Loucy (cell line): ENCODE results near the gene SLC22A14.
"Not testable (repeated sequence)": the region's sequence is repeated elsewhere in the genome, so short reads cannot be mapped to it uniquely, and the experiment has no call there.

Experiments used
- H2AFZ ChIP-seq: fragments of 200-600 bp; sonication (generic); 2 replicates; pipeline ENCODE4 v1.6.0; 2016; ENCODE audit warnings: antibody characterized with exemption, mild to moderate bottlenecking, low read length, moderate library complexity
- H3F3A ChIP-seq: fragments of 200-600 bp; 2 replicates; pipeline ENCODE4 v1.6.0; 2016; ENCODE audit warnings: antibody characterized with exemption, low read depth, mild to moderate bottlenecking
- H3K27me3 ChIP-seq: fragments of 200-600 bp; sonication (generic); 2 replicates; pipeline ENCODE4 v1.6.1; 2014; ENCODE audit warnings: low read length, mild to moderate bottlenecking; ENCODE audit not compliant: insufficient read depth, poor library complexity, severe bottlenecking
- H3K36me3 ChIP-seq: fragments of 200-600 bp; sonication (generic); 2 replicates; pipeline ENCODE4 v1.6.1; 2016; ENCODE audit warnings: low read length; ENCODE audit not compliant: insufficient read depth
- H3K4me1 ChIP-seq: fragments of 200-600 bp; sonication (generic); 2 replicates; pipeline ENCODE4 v1.5.1; 2014; ENCODE audit warnings: low read length, mild to moderate bottlenecking; ENCODE audit not compliant: insufficient read depth, poor library complexity, severe bottlenecking
- H3K4me2 ChIP-seq: fragments of 200-600 bp; sonication (generic); 2 replicates; pipeline ENCODE4 v1.6.0; 2014; ENCODE audit warnings: antibody characterized with exemption, low read length, low read depth, mild to moderate bottlenecking; ENCODE audit not compliant: poor library complexity, severe bottlenecking
- H3K4me3 ChIP-seq: fragments of 200-600 bp; sonication (generic); 2 replicates; pipeline ENCODE4 v1.5.1; 2014; ENCODE audit warnings: low read length, mild to moderate bottlenecking, mixed read lengths; ENCODE audit not compliant: poor library complexity, severe bottlenecking
- H3K79me2 ChIP-seq: fragments of 200-600 bp; sonication (generic); 2 replicates; pipeline ENCODE4 v1.6.1; 2014; ENCODE audit warnings: low read length; ENCODE audit not compliant: insufficient read depth
- H3K9ac ChIP-seq: fragments of 200-600 bp; sonication (generic); 2 replicates; pipeline ENCODE4 v1.6.0; 2014; ENCODE audit warnings: mild to moderate bottlenecking, low read depth, low read length, moderate library complexity; ENCODE audit not compliant: poor library complexity, severe bottlenecking
- H3K9me2 ChIP-seq: fragments of 200-600 bp; sonication (generic); replicated peaks from 2 replicates; pipeline ENCODE4 v1.6.1; 2016; ENCODE audit warnings: low read depth, low read length, mixed read lengths
- H3K9me3 ChIP-seq: fragments of 200-600 bp; sonication (generic); 2 replicates; pipeline ENCODE4 v1.6.1; 2014; ENCODE audit warnings: mild to moderate bottlenecking, antibody characterized with exemption, low read length, low read depth; ENCODE audit not compliant: insufficient read depth
- H4K20me1 ChIP-seq: fragments of 200-600 bp; sonication (generic); 2 replicates; pipeline ENCODE4 v1.6.0; 2014; ENCODE audit warnings: antibody characterized with exemption, low read length, mild to moderate bottlenecking; ENCODE audit not compliant: insufficient read depth, poor library complexity, severe bottlenecking
- CTCF ChIP-seq: fragments of 200-600 bp; sonication (generic); conservative IDR thresholded peaks from 2 replicates; pipeline ENCODE4 v1.5.1; 2014; ENCODE audit warnings: mild to moderate bottlenecking, antibody characterized with exemption, low read length
- EZH2phosphoT487 ChIP-seq: fragments of 200-600 bp; IDR thresholded peaks from 2 replicates; pipeline ENCODE4 v1.6.1; 2018; ENCODE audit warnings: antibody characterized with exemption, mild to moderate bottlenecking, moderate library complexity, borderline replicate concordance

The SLC22A14 gene

DNA sequence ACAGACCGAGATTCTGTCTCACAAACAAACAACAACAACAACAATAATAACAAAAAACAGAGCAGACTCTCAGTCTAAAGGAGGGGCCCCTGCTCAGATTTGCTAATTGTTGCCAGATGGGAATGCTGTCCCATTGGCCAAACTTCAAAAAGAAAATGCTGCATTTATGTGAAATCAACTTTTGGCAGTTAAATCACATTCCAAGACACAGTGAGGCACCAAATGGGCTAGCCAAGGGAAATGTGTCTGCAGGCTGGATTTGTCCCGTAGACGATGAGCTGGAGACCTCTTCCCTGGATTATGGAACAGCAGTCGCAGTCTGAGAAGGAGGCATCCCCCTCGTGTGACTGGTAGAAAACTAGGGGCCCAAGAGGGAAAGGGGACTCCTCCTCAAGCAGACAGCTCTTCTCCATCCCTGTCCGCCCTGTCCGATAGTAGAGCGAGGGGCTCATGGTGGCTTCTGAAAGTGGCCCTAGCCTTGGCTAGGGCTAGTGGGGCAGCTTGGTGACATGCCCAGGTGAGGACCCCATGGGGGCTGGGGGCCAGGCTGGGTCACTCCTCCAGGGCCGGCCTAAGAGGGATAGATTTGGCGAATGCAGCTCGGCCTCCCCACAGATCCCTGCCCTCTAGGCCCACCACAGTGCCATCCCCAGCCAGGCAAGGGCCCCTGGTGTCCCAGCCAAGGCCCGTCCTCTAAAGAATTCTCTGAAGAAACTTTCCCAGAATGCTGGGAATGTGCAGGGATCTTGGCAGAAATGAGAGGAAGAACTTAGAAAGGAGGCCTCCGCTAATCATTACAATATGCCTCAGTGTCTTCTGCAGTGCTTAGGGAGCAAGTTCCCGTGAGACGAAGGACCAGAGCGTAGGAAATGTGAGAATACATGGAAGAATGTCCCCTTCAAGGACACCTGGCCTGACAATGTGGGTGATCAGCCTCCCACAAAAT is 2.0 kb downstream of the SLC22A14 start:
- Histone ChIP-seq H3K4me3 (no peak overlapping the region), H3K9ac (no peak overlapping the region), H3K4me2 (no peak overlapping the region), H2AFZ (no peak overlapping the region), H3F3A (no peaks in the 10 kb centered on the region), H3K27me3 (no peaks in the 10 kb centered on the region), H3K36me3 (no peaks in the 10 kb centered on the region), H3K79me2 (no peaks in the 10 kb centered on the region), H3K9me2 (no peaks in the 10 kb centered on the region), H3K4me1 (no peaks in the 10 kb centered on the region), H4K20me1 (no peaks in the 10 kb centered on the region), H3K9me3 (no peaks in the 10 kb centered on the region)
- no peak for TF ChIP-seq CTCF
- TF ChIP-seq EZH2phosphoT487, result no peak

DNA sequence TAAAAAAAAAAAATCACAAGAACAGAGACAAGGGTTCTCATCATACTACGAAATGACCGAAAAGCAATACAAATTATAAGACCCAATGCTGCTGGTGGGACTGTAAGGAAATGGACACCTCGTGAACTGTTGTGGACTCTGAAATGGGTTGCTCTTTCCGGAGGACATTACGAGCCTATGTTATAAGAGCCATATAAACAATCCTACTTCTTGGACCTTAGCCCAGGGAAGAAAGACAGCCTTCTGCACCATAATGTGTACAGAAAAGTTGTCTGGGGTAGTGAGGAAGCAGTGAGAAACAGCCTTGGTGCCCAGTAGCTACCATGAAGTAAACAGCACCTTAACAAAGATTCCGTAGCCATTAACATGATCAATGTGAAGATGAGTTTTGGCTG is 2.7 kb downstream of the SLC22A14 start:
- Histone ChIP-seq H3K9me2 (no peaks in the 10 kb centered on the region), H3K36me3 (no peaks in the 10 kb centered on the region), H3F3A (no peaks in the 10 kb centered on the region), H4K20me1 (no peaks in the 10 kb centered on the region), H3K79me2 (no peaks in the 10 kb centered on the region), H3K4me1 (no peaks in the 10 kb centered on the region), H3K27me3 (no peaks in the 10 kb centered on the region), H3K4me2 (no peak overlapping the region), H3K9ac (no peak overlapping the region), H3K9me3 (no peaks in the 10 kb centered on the region), H2AFZ (no peak overlapping the region), H3K4me3 (no peak overlapping the region)
- TF ChIP-seq EZH2phosphoT487 (no peak), CTCF (no peak)

DNA sequence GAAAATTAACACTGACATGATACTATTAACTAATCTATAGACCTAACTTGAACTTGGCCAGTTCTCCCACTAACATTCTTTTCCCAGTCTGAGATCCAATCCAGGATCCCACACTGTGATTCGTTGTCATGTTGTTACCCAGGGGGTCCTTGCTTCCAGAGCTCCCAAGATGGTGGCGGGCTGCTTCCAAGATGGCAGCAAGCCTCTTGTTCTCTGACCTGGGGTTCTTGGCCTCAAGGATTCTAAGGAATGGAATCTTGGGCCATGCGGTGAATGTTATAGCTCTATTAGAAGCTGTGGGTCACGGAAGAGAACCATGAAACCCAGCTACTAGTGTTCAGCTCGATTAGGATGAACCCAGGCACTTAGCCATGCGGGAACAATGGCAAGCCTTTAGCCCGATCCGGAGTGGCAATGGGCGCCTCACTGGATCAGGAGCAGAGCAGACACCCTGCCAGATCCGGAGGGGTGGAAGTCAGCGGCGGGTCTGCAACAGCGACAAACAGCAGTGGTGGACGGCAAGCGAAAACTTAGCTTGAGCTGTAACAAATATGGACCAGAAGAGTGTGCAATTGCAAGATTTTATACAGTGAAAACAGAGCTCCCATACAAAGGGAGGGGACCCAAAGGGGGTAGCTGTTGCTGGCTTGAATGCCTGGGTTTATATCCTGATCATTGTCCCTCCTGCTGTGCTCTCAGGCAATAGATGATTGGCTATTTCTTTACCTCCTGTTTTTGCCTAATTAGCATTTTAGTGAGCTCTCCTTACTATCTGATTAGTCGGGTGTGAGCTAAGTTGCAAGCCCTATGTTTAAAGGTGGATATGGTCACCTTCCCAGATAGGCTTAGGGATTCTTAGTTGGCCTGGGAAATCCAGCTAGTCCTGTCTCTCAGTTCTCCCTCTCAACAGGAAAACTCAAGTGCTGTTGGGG is 7.5 kb downstream of the SLC22A14 start:
- H3K4me2 ChIP-seq, H4K20me1 ChIP-seq: not testable (repeated sequence)

DNA sequence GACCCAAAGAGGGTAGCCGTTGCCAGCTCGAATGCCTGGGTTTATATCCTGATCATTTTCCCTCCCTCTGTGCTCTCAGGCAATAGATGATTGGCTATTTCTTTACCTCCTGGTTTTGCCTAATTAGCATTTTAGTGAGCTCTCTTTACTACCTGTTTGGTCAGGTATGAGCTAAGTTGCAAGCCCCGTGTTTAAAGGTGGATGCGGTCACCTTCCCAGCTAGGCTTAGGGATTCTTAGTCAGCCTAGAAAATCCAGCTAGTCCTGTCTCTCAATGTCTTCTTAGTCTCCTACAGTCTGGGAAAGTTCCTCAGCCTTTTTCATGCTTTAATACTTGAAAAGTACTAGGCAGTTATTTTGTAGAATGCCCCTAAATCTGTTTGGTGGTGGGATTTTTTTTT is 15.0 kb downstream of the SLC22A14 start:
- H3K27me3 ChIP-seq, H3K4me2 ChIP-seq, H3K79me2 ChIP-seq, H3K9me3 ChIP-seq, H3K36me3 ChIP-seq, H2AFZ ChIP-seq, H3K9ac ChIP-seq, H3K9me2 ChIP-seq, H4K20me1 ChIP-seq, H3F3A ChIP-seq, H3K4me3 ChIP-seq, H3K4me1 ChIP-seq: not testable (repeated sequence)

More for the DNA sequence above, 7.5 kb downstream of the SLC22A14 start:
- not testable (repeated sequence) for H3K36me3 ChIP-seq, H2AFZ ChIP-seq, H3K9ac ChIP-seq, H3K79me2 ChIP-seq, H3K9me2 ChIP-seq, H3K4me1 ChIP-seq, H3K4me3 ChIP-seq, H3F3A ChIP-seq, H3K27me3 ChIP-seq, H3K9me3 ChIP-seq
